MM.1S (cell line): ENCODE results near the gene KCNH1.

Experiments used
- CTCF ChIP-seq: fragments of 300-600 bp; sonication (generic); IDR thresholded peaks from 2 replicates; pipeline ENCODE4 v1.5.1; 2016; ENCODE audit warnings: antibody characterized with exemption, low read length, mixed read lengths
- EZH2phosphoT487 ChIP-seq: fragments of 300-600 bp; sonication (generic); IDR thresholded peaks from 2 replicates; pipeline ENCODE4 v1.6.1; 2018; ENCODE audit warnings: antibody characterized with exemption, low read length

GRCh38 chr1:210741564-210741963 lies 392.4 kb downstream of the KCNH1 start:
- no peak for TF ChIP-seq CTCF
- TF ChIP-seq EZH2phosphoT487 = no peak
